GM12865 (cell line): ENCODE data around the gene ZNF865.
"Not testable (repeated sequence)": the region's sequence is repeated elsewhere in the genome, so short reads cannot be mapped to it uniquely, and the experiment has no call there.

ENCODE experiments used
- DNase-seq: peaks from one replicate; pipeline ENCODE4 v3.0.0; 2010; ENCODE audit warnings: low read depth
- H3K4me3 ChIP-seq: 2 replicates; pipeline ENCODE4 v1.5.1; 2011; ENCODE audit warnings: mild to moderate bottlenecking, low read depth, low read length, control low read depth
- TF ChIP-seq, protein P1 (sequence below): IDR thresholded peaks from 2 replicates; pipeline ENCODE4 v1.5.1; 2011; ENCODE audit warnings: low read length, control low read depth, low read depth, inconsistent platforms; ENCODE audit not compliant: insufficient read depth; ENCODE audit errors: missing control alignments

Gene ZNF865

DNA sequence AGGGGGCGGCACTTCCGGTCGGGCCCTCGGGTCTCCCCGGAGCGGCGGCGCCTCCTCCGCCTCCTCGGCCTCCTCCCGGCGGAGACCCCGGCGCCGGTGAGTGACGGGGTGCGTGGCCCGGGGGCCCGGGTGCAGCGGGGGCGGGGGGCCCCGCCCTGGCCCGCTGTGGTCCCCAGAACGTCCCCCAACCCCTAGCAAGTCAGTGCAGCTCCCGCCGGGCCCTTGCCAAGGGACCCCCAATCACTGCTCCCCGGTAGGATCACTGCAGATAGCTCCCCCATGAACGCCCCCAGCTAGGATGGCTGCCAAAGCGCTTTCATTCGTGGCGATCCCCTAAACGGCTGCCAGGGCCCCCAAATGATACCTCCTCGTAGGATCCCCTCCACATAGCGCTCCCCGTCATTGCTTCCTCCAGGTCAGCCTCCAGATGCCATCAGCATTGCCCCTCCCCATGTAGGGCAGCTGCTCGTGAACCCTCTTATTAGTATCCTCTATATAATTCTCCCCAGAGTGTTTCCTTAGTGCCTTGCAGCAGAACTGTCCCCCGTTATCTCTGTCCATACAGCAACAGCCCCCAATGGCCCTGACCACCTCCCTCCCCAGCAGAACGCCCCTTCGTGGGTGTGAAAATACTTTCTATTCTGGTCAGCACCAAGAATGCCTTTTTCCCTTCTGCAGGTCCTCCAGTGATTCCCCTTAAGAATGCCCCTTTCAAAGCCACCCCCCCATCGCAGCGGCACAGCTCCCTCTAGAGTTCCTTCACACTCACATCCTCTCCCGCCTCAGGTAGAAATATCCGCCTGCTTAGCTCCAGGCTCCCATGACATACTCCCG lies at the start of gene ZNF865:
Gene ZNF865, plus strand, starts transcription at position 11 of the 834 bp plus-strand sequence. CDS start 7,972 bp downstream, outside the sequence.
- peak; percentile 90 for DNase-seq
- TF ChIP-seq, protein P1, sequence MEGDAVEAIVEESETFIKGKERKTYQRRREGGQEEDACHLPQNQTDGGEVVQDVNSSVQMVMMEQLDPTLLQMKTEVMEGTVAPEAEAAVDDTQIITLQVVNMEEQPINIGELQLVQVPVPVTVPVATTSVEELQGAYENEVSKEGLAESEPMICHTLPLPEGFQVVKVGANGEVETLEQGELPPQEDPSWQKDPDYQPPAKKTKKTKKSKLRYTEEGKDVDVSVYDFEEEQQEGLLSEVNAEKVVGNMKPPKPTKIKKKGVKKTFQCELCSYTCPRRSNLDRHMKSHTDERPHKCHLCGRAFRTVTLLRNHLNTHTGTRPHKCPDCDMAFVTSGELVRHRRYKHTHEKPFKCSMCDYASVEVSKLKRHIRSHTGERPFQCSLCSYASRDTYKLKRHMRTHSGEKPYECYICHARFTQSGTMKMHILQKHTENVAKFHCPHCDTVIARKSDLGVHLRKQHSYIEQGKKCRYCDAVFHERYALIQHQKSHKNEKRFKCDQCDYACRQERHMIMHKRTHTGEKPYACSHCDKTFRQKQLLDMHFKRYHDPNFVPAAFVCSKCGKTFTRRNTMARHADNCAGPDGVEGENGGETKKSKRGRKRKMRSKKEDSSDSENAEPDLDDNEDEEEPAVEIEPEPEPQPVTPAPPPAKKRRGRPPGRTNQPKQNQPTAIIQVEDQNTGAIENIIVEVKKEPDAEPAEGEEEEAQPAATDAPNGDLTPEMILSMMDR: peak; percentile 83
- H3K4me3 ChIP-seq: peak within 1 kb of the TSS; percentile 90

DNA sequence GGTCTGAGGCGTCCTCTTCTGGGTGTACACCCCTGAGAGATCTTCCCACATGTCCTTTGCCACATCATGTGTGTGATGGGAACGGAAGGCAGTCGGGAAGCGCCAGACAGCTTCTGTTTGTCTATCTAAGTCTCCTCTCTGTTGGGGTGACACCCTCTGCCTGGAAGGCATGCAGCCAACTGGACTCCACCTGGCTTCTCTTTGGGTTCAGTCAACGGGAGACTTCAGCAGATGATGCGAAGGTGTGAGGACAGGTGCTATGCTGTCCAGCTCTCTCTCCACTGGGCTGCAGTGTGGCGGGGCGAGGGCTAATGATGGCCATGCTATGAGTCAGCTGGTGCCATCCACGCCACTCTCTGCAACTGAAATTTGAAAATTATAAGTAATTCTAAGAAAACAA lies 45.8 kb upstream of the ZNF865 start:
- TF ChIP-seq, protein P1: no peak
- DNase-seq: no peak
- H3K4me3 ChIP-seq: no peak overlapping the region

DNA sequence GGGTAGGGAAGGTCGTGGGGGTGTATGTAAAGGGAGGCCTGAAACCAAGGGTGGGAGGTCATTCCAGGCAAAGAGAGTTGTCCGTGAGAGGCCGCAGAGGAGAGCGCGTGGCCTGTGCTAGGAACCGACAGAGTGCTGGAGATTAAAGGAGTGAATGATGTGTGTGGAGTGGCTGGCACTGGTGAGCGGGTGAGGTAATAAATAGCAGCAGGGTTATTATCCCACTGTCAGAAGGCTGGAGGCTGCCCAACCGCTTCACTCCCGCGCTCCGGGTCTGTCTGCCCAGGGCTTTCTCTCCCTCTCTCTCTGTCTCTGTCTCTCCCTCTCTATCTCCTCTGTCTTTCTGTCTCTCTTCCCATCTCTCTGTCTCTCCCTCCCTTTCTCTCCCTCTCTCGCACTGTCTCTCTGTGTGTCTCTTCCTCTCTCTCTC lies 42.2 kb upstream of the ZNF865 start:
- TF ChIP-seq, protein P1: no peak
- DNase-seq: no peak
- H3K4me3 ChIP-seq: no peak overlapping the region

DNA sequence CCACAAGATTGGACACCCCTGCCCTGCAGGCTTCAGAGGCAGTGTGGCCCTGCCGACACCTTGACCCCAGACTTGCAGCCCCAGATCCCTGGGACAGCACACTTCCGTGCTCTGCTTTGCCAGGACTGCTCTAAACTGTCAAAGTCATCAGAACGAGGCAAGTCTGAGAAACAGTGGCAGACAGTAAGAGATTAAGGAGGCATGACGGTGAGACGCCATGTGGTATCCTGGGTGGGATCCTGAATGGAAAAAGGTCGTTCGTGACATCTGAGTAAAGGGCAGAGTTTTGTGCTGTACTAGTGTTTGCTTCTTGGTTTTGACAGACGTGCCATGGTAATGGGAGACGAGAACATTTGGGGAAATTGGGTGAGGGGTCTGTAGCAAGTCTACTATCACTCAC lies 38.6 kb upstream of the ZNF865 start:
- DNase-seq: no peak
- TF ChIP-seq, protein P1: no peak
- no peak overlapping the region for H3K4me3 ChIP-seq

DNA sequence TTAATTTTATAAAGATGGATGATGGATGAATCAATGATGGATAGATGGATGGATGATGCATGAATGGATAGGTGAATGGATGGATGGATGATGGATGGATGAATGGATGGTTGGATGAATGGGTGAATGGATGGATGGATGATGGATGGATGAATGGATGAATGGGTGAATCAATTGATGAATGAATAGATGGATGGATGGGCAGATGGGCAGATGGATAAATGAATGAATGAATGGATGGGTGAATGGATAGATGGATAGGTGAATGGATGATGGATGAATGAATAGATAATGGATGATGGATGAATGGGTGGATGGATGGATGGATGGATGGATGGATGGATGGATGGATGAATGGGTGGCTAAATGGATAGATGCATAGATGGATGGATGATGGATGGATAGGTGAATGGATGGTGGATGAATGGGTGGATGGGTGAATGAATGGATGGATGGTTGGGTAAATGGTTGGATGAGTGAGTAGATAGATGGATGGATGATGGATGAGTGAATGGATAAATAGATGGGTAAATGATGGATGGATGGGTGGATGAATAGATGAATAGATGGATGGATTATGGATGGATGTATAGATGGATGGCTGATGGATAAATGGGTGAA lies 37.6 kb upstream of the ZNF865 start:
- no peak for DNase-seq
- H3K4me3 ChIP-seq: no peak overlapping the region
- TF ChIP-seq, protein P1: no peak

DNA sequence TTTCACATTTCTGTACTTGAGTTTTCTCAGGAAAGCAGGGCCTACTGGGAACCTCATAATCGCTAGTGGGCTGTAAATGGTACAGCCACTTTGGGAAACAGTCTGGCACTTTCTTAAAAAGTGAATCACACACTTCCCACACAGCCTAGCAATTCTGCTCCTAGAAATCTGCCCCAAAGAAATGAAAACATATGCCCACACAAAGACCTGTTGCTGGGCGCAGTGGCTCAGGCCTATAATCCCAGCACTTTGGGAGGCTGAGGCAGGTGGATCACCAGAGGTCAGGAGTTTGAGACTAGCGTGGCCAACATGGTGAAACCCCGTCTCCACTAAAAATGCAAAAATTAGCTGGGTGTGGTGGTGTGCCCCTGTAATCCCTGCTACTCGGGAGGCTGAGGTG lies 36.0 kb upstream of the ZNF865 start:
- DNase-seq, H3K4me3 ChIP-seq: not testable (repeated sequence)

DNA sequence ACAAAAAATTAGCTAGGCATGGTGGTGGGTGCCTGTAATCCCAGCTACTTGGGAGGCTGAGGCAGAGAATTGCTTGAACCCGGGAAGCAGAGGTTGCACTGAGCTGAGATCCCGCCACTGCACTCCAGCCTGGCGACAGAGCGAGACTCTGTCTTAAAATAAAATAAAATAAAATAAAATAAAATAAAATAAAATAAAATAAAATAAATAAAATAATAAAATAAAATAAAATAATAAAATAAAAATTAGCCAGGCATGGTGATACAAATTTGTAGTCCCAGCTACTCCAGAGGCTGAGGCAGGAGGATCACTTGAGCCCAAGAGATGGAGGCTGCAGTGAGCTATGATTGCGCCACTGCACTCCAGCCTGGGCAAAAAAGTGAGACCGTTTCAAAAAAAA lies 31.5 kb upstream of the ZNF865 start:
- DNase-seq, H3K4me3 ChIP-seq: not testable (repeated sequence)

DNA sequence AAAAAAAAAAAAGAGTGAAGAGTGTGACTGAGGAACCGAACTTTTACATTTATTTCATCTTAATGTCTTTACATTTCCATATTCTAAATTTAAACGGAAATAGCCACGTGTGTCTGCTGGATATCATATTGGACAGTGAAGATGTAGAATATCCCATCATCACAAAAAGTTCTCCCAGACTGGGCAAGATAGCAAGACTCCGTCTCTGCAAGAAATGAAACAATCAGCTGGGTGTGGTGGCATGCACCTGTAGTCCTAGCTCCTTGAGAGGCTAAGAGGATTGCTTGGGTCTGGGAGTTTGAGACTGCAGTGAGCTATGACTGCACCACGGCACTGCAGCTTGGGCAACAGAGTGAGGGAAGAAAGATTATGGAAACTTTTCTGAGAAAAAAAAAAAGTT lies 28.7 kb upstream of the ZNF865 start:
- DNase-seq: no peak
- H3K4me3 ChIP-seq: no peak overlapping the region
- TF ChIP-seq, protein P1: no peak
